Hepatocyte (in vitro differentiated cells): Measurements from ENCODE around the gene HSPA12A.

Experiments
- EZH2 ChIP-seq: fragments of 200-600 bp; sonication (generic); IDR thresholded peaks from 2 replicates; pipeline ENCODE4 v1.6.1; 2016; ENCODE audit warnings: antibody characterized with exemption, mild to moderate bottlenecking, borderline replicate concordance
- TF ChIP-seq, protein P1 (sequence below): fragments of 200-600 bp; sonication (generic); IDR thresholded peaks from 2 replicates; pipeline ENCODE4 v1.5.1; 2016; ENCODE audit warnings: antibody characterized with exemption, mild to moderate bottlenecking; ENCODE audit not compliant: poor library complexity

- TF ChIP-seq, protein P1, sequence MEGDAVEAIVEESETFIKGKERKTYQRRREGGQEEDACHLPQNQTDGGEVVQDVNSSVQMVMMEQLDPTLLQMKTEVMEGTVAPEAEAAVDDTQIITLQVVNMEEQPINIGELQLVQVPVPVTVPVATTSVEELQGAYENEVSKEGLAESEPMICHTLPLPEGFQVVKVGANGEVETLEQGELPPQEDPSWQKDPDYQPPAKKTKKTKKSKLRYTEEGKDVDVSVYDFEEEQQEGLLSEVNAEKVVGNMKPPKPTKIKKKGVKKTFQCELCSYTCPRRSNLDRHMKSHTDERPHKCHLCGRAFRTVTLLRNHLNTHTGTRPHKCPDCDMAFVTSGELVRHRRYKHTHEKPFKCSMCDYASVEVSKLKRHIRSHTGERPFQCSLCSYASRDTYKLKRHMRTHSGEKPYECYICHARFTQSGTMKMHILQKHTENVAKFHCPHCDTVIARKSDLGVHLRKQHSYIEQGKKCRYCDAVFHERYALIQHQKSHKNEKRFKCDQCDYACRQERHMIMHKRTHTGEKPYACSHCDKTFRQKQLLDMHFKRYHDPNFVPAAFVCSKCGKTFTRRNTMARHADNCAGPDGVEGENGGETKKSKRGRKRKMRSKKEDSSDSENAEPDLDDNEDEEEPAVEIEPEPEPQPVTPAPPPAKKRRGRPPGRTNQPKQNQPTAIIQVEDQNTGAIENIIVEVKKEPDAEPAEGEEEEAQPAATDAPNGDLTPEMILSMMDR: no peak
- no peak for TF ChIP-seq EZH2
Measured at GRCh38 chr10:116636385-116636784, 106.0 kb downstream of the HSPA12A start.
